Type B pancreatic cell (in vitro differentiated cells): ENCODE results near the gene IL2RA. TPM values are rescaled to one million over a fixed set of nuclear protein-coding genes. Genes with fewer than 3 reads are reported as not detected.

ENCODE experiments used
- DNase-seq: peaks from one replicate; pipeline ENCODE4 v3.0.0; 2021; ENCODE audit warnings: mixed read lengths; ENCODE audit not compliant: unreplicated experiment; ENCODE audit errors: extremely low spot score
- H3K27ac Mint-ChIP-seq: 2 replicates; pipeline ENCODE4 v1.8.0; 2021; ENCODE audit warnings: mild to moderate bottlenecking, mixed read lengths
- H3K27me3 Mint-ChIP-seq: 2 replicates; pipeline ENCODE4 v1.8.0; 2021; ENCODE audit warnings: mixed read lengths
- H3K36me3 Mint-ChIP-seq: 2 replicates; pipeline ENCODE4 v1.8.0; 2021; ENCODE audit warnings: mixed read lengths
- H3K4me1 Mint-ChIP-seq: one replicate; pipeline ENCODE4 v1.8.0; 2021; ENCODE audit warnings: mixed read lengths; ENCODE audit not compliant: unreplicated experiment
- H3K4me3 Mint-ChIP-seq: 2 replicates; pipeline ENCODE4 v1.8.0; 2021; ENCODE audit warnings: mild to moderate bottlenecking, mixed read lengths
- H3K9me3 Mint-ChIP-seq: 2 replicates; pipeline ENCODE4 v1.8.0; 2021; ENCODE audit warnings: mixed read lengths
- total RNA-seq: library from RNA; stranded (reverse); gene quantifications from 2 replicates; pipeline ENCODE4 v1.2.1, GENCODE V29; 2021; ENCODE audit warnings: low replicate concordance
- TF ChIP-seq, protein P1 (sequence below): fragments of 200-600 bp; sonication (generic); conservative IDR thresholded peaks from 2 replicates; pipeline ENCODE4 v1.5.0; 2021; ENCODE audit warnings: antibody characterized with exemption, mild to moderate bottlenecking

Gene IL2RA
- total RNA-seq, 1 donor from 2014 or later = not detected

DNA sequence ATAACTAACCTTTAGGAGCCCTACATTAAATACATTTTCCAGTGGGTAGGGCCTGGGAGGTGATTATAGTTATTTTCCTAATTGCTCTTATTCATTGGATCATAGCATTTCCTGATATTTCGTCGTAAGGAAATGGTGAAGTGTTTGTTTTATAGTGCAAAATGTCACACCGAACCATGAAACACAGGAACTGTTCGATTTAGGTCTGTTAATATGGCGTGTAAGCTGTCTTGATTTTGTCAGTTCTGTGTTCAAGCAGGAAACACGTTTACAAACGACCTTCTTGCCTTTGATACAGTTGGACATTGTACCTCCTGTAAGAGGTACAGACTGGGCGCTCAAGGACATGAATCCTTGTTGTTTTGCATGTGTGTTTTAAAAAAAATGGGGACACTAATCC lies 41.4 kb upstream of the IL2RA start:
- H3K9me3 Mint-ChIP-seq = no peaks in the 10 kb centered on the region
- H3K4me3 Mint-ChIP-seq = no peak overlapping the region
- H3K27ac Mint-ChIP-seq = no peak overlapping the region
- TF ChIP-seq, protein P1, sequence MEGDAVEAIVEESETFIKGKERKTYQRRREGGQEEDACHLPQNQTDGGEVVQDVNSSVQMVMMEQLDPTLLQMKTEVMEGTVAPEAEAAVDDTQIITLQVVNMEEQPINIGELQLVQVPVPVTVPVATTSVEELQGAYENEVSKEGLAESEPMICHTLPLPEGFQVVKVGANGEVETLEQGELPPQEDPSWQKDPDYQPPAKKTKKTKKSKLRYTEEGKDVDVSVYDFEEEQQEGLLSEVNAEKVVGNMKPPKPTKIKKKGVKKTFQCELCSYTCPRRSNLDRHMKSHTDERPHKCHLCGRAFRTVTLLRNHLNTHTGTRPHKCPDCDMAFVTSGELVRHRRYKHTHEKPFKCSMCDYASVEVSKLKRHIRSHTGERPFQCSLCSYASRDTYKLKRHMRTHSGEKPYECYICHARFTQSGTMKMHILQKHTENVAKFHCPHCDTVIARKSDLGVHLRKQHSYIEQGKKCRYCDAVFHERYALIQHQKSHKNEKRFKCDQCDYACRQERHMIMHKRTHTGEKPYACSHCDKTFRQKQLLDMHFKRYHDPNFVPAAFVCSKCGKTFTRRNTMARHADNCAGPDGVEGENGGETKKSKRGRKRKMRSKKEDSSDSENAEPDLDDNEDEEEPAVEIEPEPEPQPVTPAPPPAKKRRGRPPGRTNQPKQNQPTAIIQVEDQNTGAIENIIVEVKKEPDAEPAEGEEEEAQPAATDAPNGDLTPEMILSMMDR = no peak
- no peaks in the 10 kb centered on the region for H3K4me1 Mint-ChIP-seq
- H3K36me3 Mint-ChIP-seq = peaks cover 11% of the 10 kb centered on the region
- no peak for DNase-seq
- H3K27me3 Mint-ChIP-seq = no peaks in the 10 kb centered on the region

DNA sequence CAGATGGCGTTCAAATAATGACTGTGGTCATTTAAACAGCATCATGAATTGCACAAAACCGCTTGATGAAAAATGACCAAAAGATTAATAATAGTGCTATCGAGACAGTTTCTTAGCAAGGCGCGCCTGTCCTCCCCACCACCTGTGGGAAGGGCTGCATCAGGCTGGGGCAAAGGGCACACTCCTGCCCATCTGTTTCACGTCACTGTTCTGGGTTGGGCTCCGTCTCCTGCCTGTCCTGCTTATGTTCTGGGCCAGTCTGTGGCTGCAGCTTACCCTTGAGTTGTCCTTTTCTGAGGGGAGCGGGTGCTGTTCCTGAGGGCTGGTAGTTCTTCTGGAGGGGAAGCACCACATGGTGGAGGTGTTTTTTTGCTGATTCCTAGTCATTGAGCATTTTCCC lies 40.0 kb upstream of the IL2RA start:
- Mint-ChIP-seq H3K9me3 (no peaks in the 10 kb centered on the region), H3K27me3 (no peaks in the 10 kb centered on the region), H3K27ac (peak overlapping the region; percentile 55), H3K36me3 (peaks cover 18% of the 10 kb centered on the region), H3K4me1 (no peaks in the 10 kb centered on the region), H3K4me3 (no peak overlapping the region)
- TF ChIP-seq, protein P1 = no peak
- no peak for DNase-seq

DNA sequence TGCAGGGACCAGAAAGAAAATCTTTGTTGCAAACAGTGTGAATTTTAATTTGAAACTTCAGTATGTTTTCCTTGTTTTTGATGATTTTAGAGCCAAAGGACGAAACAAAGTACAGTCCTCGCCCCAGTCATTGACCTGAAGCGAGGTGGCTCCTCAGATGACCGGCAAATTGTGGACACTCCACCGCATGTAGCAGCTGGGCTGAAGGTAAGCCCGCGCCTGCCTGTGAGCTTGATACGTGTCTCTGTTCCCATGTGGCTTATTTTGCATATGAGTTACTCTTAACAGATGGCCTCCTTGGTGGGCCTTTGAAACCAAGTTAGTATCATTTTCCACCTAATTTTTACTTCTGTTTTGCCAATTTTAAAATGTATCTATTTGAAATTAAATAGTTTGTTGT lies 39.0 kb upstream of the IL2RA start:
- no peaks in the 10 kb centered on the region for H3K9me3 Mint-ChIP-seq
- peaks cover 15% of the 10 kb centered on the region for H3K36me3 Mint-ChIP-seq
- TF ChIP-seq, protein P1 = no peak
- no peak overlapping the region for H3K4me3 Mint-ChIP-seq
- no peaks in the 10 kb centered on the region for H3K4me1 Mint-ChIP-seq
- DNase-seq = no peak
- no peaks in the 10 kb centered on the region for H3K27me3 Mint-ChIP-seq
- H3K27ac Mint-ChIP-seq = no peak overlapping the region

DNA sequence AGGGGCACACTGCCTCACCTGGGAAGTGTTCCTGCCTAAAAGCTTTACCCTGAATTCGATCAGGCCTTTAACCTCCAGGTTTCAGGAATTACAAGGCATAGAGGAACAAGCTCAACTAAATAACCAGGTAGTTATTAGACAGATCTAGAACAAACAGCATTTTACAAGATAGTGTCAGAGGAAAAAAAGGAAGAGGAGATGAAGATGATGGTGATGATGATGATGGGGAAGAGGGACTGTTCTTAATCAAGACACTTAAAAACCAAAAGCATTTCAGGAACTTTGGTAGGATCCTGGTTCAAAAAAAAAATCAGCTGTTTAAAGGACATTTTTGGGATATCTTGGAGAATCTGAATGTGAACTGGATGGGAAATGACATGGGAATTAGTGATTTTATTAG lies 38.2 kb upstream of the IL2RA start:
- Mint-ChIP-seq H3K4me1 (no peaks in the 10 kb centered on the region), H3K27ac (no peak overlapping the region), H3K36me3 (peaks cover 15% of the 10 kb centered on the region), H3K27me3 (no peaks in the 10 kb centered on the region), H3K9me3 (no peaks in the 10 kb centered on the region), H3K4me3 (no peak overlapping the region)
- DNase-seq = no peak
- TF ChIP-seq, protein P1 = no peak

DNA sequence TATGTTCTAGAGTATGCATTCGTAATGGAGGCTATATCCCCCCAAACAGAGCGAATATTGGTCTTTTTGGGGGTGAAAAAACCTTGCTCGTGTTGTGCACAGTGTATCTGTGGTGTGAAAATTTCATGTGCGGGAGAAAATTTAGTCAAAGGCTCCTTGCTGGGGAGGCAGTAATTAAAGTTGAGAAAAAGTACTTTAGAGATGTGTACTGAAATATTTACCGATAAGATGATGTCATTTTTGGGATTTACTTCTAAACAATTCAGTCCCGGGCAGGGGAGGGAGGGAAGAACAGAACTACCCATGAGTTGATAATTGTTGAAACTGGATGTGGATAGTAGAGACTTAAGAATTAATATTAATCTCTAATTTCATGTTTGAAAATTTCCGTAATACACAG lies 36.0 kb upstream of the IL2RA start:
- Mint-ChIP-seq H3K4me3 (no peak overlapping the region), H3K4me1 (peaks cover 10% of the 10 kb centered on the region), H3K9me3 (no peaks in the 10 kb centered on the region), H3K36me3 (peaks cover 13% of the 10 kb centered on the region), H3K27me3 (no peaks in the 10 kb centered on the region), H3K27ac (no peak overlapping the region)
- DNase-seq = no peak
- TF ChIP-seq, protein P1 = no peak

DNA sequence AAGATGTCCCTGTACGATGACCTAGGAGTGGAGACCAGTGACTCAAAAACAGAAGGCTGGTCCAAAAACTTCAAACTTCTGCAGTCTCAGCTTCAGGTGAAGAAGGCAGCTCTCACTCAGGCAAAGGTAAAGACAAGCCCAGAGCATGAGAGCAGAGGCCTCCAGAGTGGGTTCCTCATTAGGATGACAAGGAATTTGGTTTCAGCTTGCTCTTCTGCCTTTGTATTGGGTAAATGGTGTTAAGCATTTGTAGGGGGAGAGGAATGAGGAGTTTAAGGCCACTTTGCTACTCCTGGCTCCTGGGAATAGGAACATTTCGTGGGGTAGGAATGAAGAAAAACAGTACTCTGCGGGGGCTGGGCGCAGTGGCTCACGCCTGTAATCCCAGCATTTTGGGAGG lies 34.9 kb upstream of the IL2RA start:
- H3K4me1 Mint-ChIP-seq = peaks cover 11% of the 10 kb centered on the region
- no peak overlapping the region for H3K27ac Mint-ChIP-seq
- no peaks in the 10 kb centered on the region for H3K9me3 Mint-ChIP-seq
- peaks cover 13% of the 10 kb centered on the region for H3K36me3 Mint-ChIP-seq
- DNase-seq = no peak
- no peaks in the 10 kb centered on the region for H3K27me3 Mint-ChIP-seq
- TF ChIP-seq, protein P1 = no peak
- H3K4me3 Mint-ChIP-seq = no peak overlapping the region
